Erythroblast (primary cell): Measurements from ENCODE around the gene KICS2.
"Not testable (repeated sequence)": the region's sequence is repeated elsewhere in the genome, so short reads cannot be mapped to it uniquely, and the experiment has no call there.

ENCODE experiments used
- DNase-seq, 2 experiments: peaks; one replicate each; lab custom pipeline; 2025; lab: John Stamatoyannopoulos, UW
- GATA1 ChIP-seq: IDR thresholded peaks from 2 replicates; pipeline ENCODE4 v1.6.1; 2011; ENCODE audit warnings: low read depth, mild to moderate bottlenecking, control low read depth, low read length, moderate library complexity
- POLR2A ChIP-seq: IDR thresholded peaks from 2 replicates; pipeline ENCODE4 v1.6.1; 2011; ENCODE audit warnings: mild to moderate bottlenecking, low read length

The KICS2 gene

DNA sequence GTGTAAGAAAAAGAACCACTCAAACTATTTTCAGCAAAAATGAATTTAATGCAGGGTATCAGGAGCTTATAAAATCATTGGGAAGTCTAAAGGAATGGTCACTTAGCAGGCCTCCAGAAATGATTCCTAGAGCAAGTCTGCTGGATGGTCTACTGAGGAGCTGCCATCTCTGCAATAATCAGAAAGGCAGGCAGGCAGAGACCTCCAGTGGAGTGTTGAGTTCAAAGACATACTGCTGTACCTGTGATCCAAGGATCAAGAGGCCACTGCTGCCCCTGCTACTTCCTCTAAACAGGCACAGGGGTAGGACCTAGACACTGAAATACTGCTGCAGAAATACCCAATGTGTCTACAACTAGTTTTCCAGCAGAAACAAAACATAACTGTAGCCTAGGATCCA is 14.5 kb upstream of the KICS2 start:
- TF ChIP-seq POLR2A (no peak), GATA1 (no peak)
- no peak for DNase-seq

DNA sequence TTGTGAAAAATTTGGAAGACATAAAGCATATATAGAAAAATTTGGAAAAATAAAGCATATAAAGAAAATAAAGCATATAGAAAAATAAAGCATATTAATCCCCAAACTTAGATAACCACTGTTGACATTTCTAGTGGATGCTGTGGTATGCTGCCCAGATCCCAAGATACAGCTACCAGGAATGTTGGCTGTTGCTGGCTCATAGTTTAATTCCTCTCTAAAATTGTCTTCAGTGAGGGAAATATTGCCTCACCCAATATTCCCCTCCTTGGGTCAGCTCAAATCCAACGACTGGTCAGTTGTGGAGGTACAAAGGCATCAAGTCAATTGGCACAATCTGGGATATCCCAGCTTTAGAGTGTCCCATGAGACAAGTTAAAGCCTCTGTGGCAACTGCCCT is 10.1 kb upstream of the KICS2 start:
- TF ChIP-seq POLR2A (no peak), GATA1 (no peak)
- DNase-seq: no peak

DNA sequence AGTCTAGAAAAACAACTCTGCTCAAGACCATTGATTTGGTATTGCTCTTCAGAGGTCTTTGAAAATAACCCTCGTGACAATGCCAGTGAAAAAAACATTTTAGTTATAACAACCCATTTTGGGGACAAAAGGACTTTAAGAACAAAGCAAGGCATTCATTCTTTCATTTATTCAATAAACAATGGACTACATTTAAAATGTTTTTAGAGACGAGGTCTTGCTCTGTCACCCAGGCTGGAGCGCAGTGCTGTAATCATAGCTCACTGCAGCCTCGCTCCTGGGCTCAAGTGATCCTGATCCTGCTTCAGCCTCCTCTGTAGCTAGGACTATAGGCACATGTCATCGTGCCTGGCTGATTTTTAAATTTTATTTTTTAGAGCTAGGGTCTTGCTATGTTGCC is 7.7 kb upstream of the KICS2 start:
- DNase-seq: no peak

DNA sequence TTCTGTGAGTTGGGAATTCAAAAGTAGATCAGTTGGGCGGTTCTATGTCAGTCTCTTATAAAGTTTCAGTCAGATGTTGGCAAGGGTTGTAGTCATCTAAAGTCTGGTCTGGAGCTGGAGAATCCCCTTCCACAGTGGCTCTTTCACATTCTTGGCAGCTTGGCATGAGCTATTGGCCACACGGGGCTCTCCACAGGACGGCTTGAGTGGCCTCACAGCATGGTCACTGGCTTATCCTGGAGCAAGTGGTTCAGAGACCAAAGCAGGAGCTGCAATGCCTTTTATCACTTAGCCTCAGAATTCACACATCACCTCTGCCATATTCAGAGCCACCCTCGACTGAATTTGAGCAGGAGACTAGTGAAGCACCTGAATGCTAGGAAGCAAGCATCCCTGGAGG is 7.1 kb upstream of the KICS2 start:
- no peak for TF ChIP-seq POLR2A
- TF ChIP-seq GATA1: no peak
- no peak for DNase-seq

More for the DNA sequence above, 7.7 kb upstream of the KICS2 start:
- TF ChIP-seq GATA1: no peak
- no peak for TF ChIP-seq POLR2A

DNA sequence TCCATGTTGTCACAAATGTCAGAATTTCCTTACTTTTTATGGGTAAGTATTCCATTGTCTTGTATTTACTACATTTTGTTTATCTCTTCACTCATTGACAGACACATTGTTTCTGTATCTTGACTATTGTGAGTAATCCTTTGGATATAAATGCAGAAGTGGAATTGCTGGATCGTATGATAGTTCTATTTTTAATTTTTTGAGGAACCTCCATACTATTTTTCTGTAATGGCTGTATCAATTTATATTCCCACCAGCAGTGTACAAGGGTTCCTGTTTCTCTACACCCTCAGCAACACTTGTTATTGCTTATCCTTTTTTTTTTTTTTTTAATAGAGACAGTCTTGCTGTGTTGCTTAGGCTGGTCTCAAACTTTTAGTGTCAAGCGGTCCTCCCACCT is 3.5 kb upstream of the KICS2 start:
- no peak for DNase-seq
- TF ChIP-seq POLR2A (no peak), GATA1 (no peak)

DNA sequence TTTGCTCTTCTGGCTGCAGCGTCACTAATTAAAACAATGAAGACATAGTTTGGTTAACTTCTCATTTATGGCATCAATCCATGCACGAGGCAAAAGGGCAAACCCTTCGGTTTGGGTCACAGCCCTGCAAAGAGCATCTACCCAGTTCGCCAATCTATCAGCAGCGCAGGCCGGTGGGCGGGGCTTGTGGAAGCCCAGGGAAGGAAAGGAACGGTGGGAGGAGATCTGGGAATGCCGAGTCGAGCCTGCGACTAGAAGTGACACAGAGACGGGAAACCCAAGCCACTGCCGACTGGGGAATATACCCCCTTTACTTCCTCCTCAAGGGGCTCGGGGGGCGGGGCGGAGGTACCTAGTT is 466 bp downstream of the KICS2 start:
- peak; percentile 69 to 76 for DNase-seq
- TF ChIP-seq POLR2A (no peak), GATA1 (no peak)

DNA sequence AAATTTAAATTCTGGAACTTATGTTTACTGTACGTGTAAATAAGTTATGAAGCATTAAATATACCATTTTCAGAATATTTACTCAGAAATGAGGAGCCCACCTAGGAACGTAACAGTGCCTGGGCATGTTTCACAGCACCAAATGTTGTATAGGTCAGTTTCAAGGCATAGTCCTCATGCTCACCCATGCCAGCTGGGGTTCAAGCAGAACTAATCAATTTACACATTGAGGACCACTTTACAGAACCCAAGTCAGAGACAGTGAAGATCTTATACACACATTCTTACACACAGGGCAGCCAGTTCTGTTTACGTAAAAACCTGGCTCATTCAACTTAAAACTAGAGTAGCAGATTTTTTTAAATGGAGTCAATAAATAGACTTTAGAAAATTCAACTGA is 2.0 kb downstream of the KICS2 start:
- no peak for TF ChIP-seq GATA1
- TF ChIP-seq POLR2A: no peak
- DNase-seq: peak in 1 of 2 experiments; percentile 17

DNA sequence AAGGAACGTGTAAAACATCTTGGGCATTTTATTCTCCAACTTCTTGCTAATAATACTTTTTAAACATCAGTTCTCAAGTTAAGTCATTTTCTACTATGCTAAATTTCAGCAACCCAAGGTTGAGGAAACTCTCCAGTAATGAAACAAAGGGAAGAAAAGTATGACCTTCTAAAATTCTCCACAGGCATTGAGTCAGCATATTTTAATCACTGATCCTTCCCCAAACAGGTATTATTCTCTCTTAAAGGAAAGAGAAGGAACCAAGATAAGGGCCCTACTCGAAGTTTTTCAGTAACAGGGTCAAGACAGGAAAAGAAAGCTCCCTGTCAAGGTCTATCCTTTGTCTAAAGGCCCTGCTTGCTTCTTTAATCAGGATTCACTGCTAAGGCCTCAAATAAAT is 3.0 kb downstream of the KICS2 start:
- TF ChIP-seq GATA1 (no peak), POLR2A (no peak)
- DNase-seq: peak; percentile 16 to 27

DNA sequence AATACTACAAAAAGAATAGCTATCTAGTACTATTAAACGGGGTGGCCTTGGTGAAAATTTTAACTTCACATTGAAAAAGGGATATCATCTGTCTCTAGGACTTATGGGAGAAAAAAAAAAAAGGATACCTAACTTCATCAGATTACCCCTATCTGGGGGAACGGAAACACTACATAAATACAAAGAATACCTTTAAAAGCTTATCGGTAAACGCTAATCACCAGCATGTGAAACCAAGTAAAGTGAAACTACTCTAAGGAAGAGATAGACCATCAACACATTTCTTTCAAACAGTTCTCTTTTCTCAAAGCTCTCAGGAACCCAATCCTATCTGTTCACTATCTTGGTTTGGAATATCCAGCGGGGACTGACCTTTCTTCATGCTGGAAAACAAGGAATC is 3.5 kb downstream of the KICS2 start:
- DNase-seq: peak; percentile 27 to 44
- TF ChIP-seq GATA1: no peak
- no peak for TF ChIP-seq POLR2A

DNA sequence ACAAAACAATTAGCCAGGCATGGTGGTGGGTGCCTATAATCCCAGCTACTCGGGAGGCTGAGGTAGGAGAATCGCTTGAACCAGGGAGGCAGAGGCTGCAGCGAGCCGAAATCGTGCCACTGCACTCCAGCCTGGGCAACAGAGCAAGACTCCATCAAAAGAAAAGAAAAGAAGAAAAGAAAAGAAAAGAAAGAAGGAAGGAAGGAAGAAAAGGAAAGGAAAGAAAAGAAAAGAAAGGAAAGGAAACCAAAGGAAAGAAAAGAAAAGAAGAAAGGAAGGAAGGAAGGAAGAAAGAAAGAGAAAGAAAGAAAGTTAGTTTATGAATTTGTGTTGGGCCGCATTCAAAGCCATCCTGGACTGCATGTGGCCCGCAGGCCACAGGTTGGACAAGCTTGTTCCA is 4.5 kb downstream of the KICS2 start:
- not testable (repeated sequence) for DNase-seq

DNA sequence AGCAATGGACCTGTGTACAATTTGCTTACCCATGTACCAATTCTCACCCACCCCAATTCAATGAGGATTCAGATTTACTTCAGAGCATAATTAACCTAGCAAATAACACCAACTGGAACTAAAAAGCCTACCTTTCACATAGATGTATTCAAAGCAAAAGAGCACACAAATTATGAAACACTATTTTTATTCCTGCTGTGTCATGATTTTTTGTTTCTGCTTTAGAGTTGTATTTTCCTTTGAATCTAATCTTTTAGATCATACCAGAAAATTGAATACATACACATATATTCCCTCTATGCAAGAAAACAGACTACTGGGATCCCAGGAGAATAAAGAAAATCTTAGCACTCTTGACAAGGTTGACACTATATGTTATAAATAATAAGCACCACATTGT is 5.9 kb downstream of the KICS2 start:
- DNase-seq: no peak
- TF ChIP-seq POLR2A: no peak
- no peak for TF ChIP-seq GATA1

DNA sequence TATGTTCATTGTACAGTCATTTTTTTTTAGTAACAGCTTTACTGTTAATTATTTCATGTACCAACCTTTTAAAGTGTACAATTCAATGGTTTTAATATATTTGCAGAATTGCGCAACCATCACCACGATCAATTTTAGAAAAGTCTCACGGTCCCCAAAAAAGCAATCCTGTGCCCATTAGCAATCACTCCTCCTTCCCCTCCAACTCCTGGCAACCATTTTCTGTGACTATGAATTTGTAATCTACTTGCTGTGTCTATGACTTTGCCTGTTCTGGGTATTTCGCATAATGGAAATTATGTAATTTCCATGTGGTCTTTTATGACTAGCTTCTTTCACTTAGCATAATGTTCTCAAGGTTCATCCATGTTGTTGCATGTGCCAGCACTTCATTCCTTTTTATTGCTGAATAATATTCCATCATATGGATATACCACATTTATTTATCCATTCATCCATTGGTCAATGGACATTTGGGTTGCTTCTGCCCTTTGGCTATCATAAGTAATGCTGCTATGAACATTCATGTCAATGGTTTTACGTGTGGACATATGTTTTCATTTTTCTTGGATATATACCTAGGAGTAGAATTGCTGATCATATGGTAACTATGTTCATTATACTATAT is 9.9 kb downstream of the KICS2 start:
- DNase-seq: no peak
- no peak for TF ChIP-seq GATA1

DNA sequence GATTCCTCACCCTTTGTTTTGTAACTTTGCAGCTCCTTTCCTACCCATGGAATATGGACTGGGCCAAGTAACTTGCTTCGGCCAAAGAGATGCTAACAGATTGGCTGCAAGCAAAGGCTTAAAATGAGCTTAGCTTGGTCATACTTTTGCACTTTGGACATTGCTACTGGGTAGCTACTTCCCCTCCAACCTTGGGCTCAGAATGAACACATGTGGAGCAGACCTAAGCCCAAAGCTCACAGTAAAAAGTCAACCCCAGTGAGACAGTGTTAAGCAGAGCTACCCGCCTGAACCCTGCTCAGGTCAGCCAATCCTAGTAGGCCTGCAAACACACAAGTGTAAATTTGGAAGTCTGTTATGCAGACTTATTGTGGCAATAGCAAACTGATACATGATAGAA is 14.6 kb downstream of the KICS2 start:
- TF ChIP-seq GATA1: no peak
- no peak for TF ChIP-seq POLR2A
- DNase-seq: no peak

DNA sequence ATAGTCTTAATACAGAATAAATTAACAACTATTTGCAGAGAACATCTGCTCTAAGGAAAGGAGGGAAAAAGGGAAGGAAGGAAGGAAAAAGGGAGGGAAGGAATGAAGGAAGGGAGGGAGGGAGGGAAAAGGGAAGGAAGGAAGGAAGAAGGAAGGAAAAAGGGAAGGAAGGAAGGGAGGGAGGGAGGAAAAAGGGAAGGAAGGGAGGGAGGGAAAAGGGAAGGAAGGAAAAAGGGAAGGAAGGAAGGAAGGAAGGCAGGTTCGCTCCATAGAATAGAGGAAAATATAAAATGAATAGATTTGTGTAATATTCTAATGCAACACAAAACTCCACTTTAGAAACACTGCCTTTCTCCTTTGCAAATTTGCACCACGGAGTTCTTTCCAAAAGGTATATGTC is 16.6 kb downstream of the KICS2 start:
- TF ChIP-seq GATA1 (no peak), POLR2A (no peak)
- DNase-seq: no peak

DNA sequence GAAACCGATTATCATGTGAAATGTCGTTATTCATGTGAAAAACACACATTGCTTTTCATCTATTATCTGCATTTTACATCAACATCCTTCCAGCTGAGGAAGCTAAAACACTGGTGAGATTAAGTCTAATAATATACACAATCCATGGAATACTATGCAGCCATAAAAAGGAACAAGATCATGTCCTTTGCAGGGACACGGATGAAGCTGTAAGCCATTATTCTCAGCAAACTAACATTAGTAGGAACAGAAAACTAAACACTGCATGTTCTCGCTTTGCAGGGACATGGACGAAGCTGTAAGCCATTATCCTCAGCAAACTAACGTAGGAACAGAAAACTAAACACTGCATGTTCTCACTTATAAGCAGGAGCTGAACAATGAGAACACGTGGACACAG is 18.3 kb downstream of the KICS2 start:
- no peak for TF ChIP-seq GATA1
- TF ChIP-seq POLR2A: no peak
- DNase-seq: no peak
